ENCODE measurements around the gene DHRSX. TPM values are rescaled to one million over a fixed set of nuclear protein-coding genes. Genes with fewer than 3 reads are reported as not detected.

The DHRSX gene
- total RNA-seq, 1 experiment from 2014 or later = 23.9 TPM

GRCh38 chrX:2517055-2517454, 16.3 kb upstream of the DHRSX start:
- POLR2A ChIA-PET = no interaction called here
- no peak for TF ChIP-seq CTCF (IDR thresholded peaks at IDR 0.05; ENCODE audit: unreplicated experiment)
- no TSS peak for BruUV-seq (replicated peaks)
- H3K36me3 Mint-ChIP-seq (ENCODE audit: insufficient read depth, unreplicated experiment) = peaks cover 7% of the 10 kb centered on the region
- H3K4me3 Mint-ChIP-seq (ENCODE audit: unreplicated experiment) = no peak overlapping the region
- intact Hi-C loops (cut with micrococcal nuclease) = no loop called here
- H3K9me3 Mint-ChIP-seq (ENCODE audit: unreplicated experiment) = no peaks in the 10 kb centered on the region
- DNase-seq (ENCODE audit: unreplicated experiment) = no peak
- CTCF ChIA-PET = no interaction called here
- H3K4me1 Mint-ChIP-seq (ENCODE audit: insufficient read depth, unreplicated experiment) = no peaks in the 10 kb centered on the region
- H3K27me3 Mint-ChIP-seq (ENCODE audit: insufficient read depth, unreplicated experiment) = peaks cover 14% of the 10 kb centered on the region
- no peak overlapping the region for H3K27ac Mint-ChIP-seq (ENCODE audit: low read depth, unreplicated experiment)

- Mint-ChIP-seq H3K36me3 (ENCODE audit: insufficient read depth, unreplicated experiment) (peaks cover 7% of the 10 kb centered on the region), H3K27me3 (ENCODE audit: insufficient read depth, unreplicated experiment) (peaks cover 18% of the 10 kb centered on the region), H3K4me3 (ENCODE audit: unreplicated experiment) (no peak overlapping the region), H3K9me3 (ENCODE audit: unreplicated experiment) (no peaks in the 10 kb centered on the region), H3K4me1 (ENCODE audit: insufficient read depth, unreplicated experiment) (no peaks in the 10 kb centered on the region), H3K27ac (ENCODE audit: low read depth, unreplicated experiment) (no peak overlapping the region)
- TF ChIP-seq CTCF (IDR thresholded peaks at IDR 0.05; ENCODE audit: unreplicated experiment) = no peak
- BruUV-seq (replicated peaks) = no TSS peak
- POLR2A ChIA-PET = no interaction called here
- intact Hi-C loops (cut with micrococcal nuclease) = no loop called here
- CTCF ChIA-PET = no interaction called here
- no peak for DNase-seq (ENCODE audit: unreplicated experiment)
Observed at GRCh38 chrX:2516623-2517022, 15.8 kb upstream of the DHRSX start.

GRCh38 chrX:2514131-2514530, 13.4 kb upstream of the DHRSX start:
- DNase-seq (ENCODE audit: unreplicated experiment) = no peak
- peaks cover 7% of the 10 kb centered on the region for H3K36me3 Mint-ChIP-seq (ENCODE audit: insufficient read depth, unreplicated experiment)
- no peak overlapping the region for H3K4me3 Mint-ChIP-seq (ENCODE audit: unreplicated experiment)
- no TSS peak for BruUV-seq (replicated peaks)
- TF ChIP-seq CTCF (IDR thresholded peaks at IDR 0.05; ENCODE audit: unreplicated experiment) = no peak
- H3K9me3 Mint-ChIP-seq (ENCODE audit: unreplicated experiment) = no peaks in the 10 kb centered on the region
- H3K27me3 Mint-ChIP-seq (ENCODE audit: insufficient read depth, unreplicated experiment) = peaks cover 24% of the 10 kb centered on the region
- ChIA-PET POLR2A (no interaction called here), CTCF (no interaction called here)
- H3K4me1 Mint-ChIP-seq (ENCODE audit: insufficient read depth, unreplicated experiment) = no peaks in the 10 kb centered on the region
- no peak overlapping the region for H3K27ac Mint-ChIP-seq (ENCODE audit: low read depth, unreplicated experiment)
- intact Hi-C loops (cut with micrococcal nuclease) = no loop called here

GRCh38 chrX:2513121-2513664, 12.4 kb upstream of the DHRSX start:
- BruUV-seq (replicated peaks) = no TSS peak
- peaks cover 22% of the 10 kb centered on the region for H3K27me3 Mint-ChIP-seq (ENCODE audit: insufficient read depth, unreplicated experiment)
- peaks cover 6% of the 10 kb centered on the region for H3K4me1 Mint-ChIP-seq (ENCODE audit: insufficient read depth, unreplicated experiment)
- intact Hi-C loops (cut with micrococcal nuclease) = no loop called here
- ChIA-PET POLR2A (no interaction called here), CTCF (no interaction called here)
- no peak overlapping the region for H3K27ac Mint-ChIP-seq (ENCODE audit: low read depth, unreplicated experiment)
- peaks cover 7% of the 10 kb centered on the region for H3K36me3 Mint-ChIP-seq (ENCODE audit: insufficient read depth, unreplicated experiment)
- no peak overlapping the region for H3K4me3 Mint-ChIP-seq (ENCODE audit: unreplicated experiment)
- no peaks in the 10 kb centered on the region for H3K9me3 Mint-ChIP-seq (ENCODE audit: unreplicated experiment)
- DNase-seq (ENCODE audit: unreplicated experiment) = no peak
- no peak for TF ChIP-seq CTCF (IDR thresholded peaks at IDR 0.05; ENCODE audit: unreplicated experiment)

Data from MCF 10A (cell line).